Activated T-cell treated with anti-CD3 and anti-CD28 coated beads, Interleukin-2, amount 50 U/mL, for 4 hours (primary cell): ENCODE measurements around the gene TRIM46. TPM values are rescaled to one million over a fixed set of nuclear protein-coding genes. Genes with fewer than 3 reads are reported as not detected.

ENCODE experiments used
- ATAC-seq, 2 donors: fragments of 200-7000 bp; cut with Tn5 transposase; one replicate each; pipeline ENCODE4 v1.10.0; 2021
- DNase-seq: peaks from one replicate; pipeline ENCODE4 v3.0.0-alpha.2; 2020
- H3K27me3 Mint-ChIP-seq: one replicate; pipeline ENCODE4 v1.8.0; 2021; ENCODE audit warnings: low read depth, mixed read lengths
- H3K36me3 Mint-ChIP-seq: one replicate; pipeline ENCODE4 v1.8.0; 2022; ENCODE audit warnings: mixed read lengths; ENCODE audit not compliant: insufficient read depth
- H3K4me1 Mint-ChIP-seq: one replicate; pipeline ENCODE4 v1.8.0; 2021; ENCODE audit warnings: low read depth, mixed read lengths
- H3K4me3 Mint-ChIP-seq: one replicate; pipeline ENCODE4 v1.8.0; 2021; ENCODE audit warnings: mild to moderate bottlenecking, moderate library complexity, mixed read lengths
- H3K9me3 Mint-ChIP-seq: one replicate; pipeline ENCODE4 v1.8.0; 2021; ENCODE audit warnings: mixed read lengths
- total RNA-seq, 3 donors: library from RNA; stranded (reverse); gene quantifications; one replicate each; pipeline ENCODE4 v1.2.1, GENCODE V29; 2021

Gene TRIM46
- total RNA-seq, 3 donors from 2014 or later: 3.5 to 4.4 (median 3.5) TPM

- peaks cover 28% of the 10 kb centered on the region for H3K4me1 Mint-ChIP-seq
- peak overlapping the region; percentile 72 for H3K4me3 Mint-ChIP-seq
- no peak for DNase-seq
- ATAC-seq: no peak
- H3K27me3 Mint-ChIP-seq: no peaks in the 10 kb centered on the region
- no peaks in the 10 kb centered on the region for H3K9me3 Mint-ChIP-seq
- H3K36me3 Mint-ChIP-seq: no peaks in the 10 kb centered on the region
Measured at GRCh38 chr1:155195201-155196102, 21.8 kb downstream of the TRIM46 start.

GRCh38 chr1:155196103-155196892, 22.6 kb downstream of the TRIM46 start:
- no peak for DNase-seq
- H3K36me3 Mint-ChIP-seq: no peaks in the 10 kb centered on the region
- no peak for ATAC-seq
- H3K27me3 Mint-ChIP-seq: no peaks in the 10 kb centered on the region
- H3K9me3 Mint-ChIP-seq: no peaks in the 10 kb centered on the region
- H3K4me3 Mint-ChIP-seq: peak overlapping the region; percentile 72
- peaks cover 28% of the 10 kb centered on the region for H3K4me1 Mint-ChIP-seq

GRCh38 chr1:155196893-155197638, 23.4 kb downstream of the TRIM46 start:
- Mint-ChIP-seq H3K4me3 (no peak overlapping the region), H3K9me3 (no peaks in the 10 kb centered on the region), H3K4me1 (peaks cover 25% of the 10 kb centered on the region), H3K36me3 (no peaks in the 10 kb centered on the region), H3K27me3 (no peaks in the 10 kb centered on the region)
- ATAC-seq (no peak), DNase-seq (no peak)

GRCh38 chr1:155197901-155198546, 24.4 kb downstream of the TRIM46 start:
- DNase-seq (no peak), ATAC-seq (no peak)
- H3K27me3 Mint-ChIP-seq: no peaks in the 10 kb centered on the region
- peaks cover 18% of the 10 kb centered on the region for H3K4me1 Mint-ChIP-seq
- H3K9me3 Mint-ChIP-seq: no peaks in the 10 kb centered on the region
- no peak overlapping the region for H3K4me3 Mint-ChIP-seq
- no peaks in the 10 kb centered on the region for H3K36me3 Mint-ChIP-seq

- H3K4me3 Mint-ChIP-seq: no peak overlapping the region
- no peaks in the 10 kb centered on the region for H3K9me3 Mint-ChIP-seq
- no peaks in the 10 kb centered on the region for H3K27me3 Mint-ChIP-seq
- no peak for ATAC-seq
- DNase-seq: no peak
- H3K36me3 Mint-ChIP-seq: no peaks in the 10 kb centered on the region
- peaks cover 15% of the 10 kb centered on the region for H3K4me1 Mint-ChIP-seq
Measured at GRCh38 chr1:155198547-155198906, 24.9 kb downstream of the TRIM46 start.

- no peaks in the 10 kb centered on the region for H3K9me3 Mint-ChIP-seq
- H3K27me3 Mint-ChIP-seq: no peaks in the 10 kb centered on the region
- ATAC-seq (no peak), DNase-seq (no peak)
- H3K4me3 Mint-ChIP-seq: no peak overlapping the region
- H3K36me3 Mint-ChIP-seq: no peaks in the 10 kb centered on the region
- H3K4me1 Mint-ChIP-seq: peaks cover 4% of the 10 kb centered on the region
Measured at GRCh38 chr1:155199792-155200191, 26.1 kb downstream of the TRIM46 start.

- no peak for DNase-seq
Measured at GRCh38 chr1:155200920-155201319, 27.3 kb downstream of the TRIM46 start.

GRCh38 chr1:155202198-155202597, 28.5 kb downstream of the TRIM46 start:
- no peaks in the 10 kb centered on the region for H3K36me3 Mint-ChIP-seq
- H3K4me3 Mint-ChIP-seq: no peak overlapping the region
- no peaks in the 10 kb centered on the region for H3K27me3 Mint-ChIP-seq
- no peaks in the 10 kb centered on the region for H3K9me3 Mint-ChIP-seq
- peaks cover 5% of the 10 kb centered on the region for H3K4me1 Mint-ChIP-seq
- DNase-seq (no peak), ATAC-seq (no peak)

More at GRCh38 chr1:155200920-155201319, 27.3 kb downstream of the TRIM46 start:
- Mint-ChIP-seq H3K9me3 (no peaks in the 10 kb centered on the region), H3K4me1 (no peaks in the 10 kb centered on the region), H3K4me3 (no peak overlapping the region), H3K36me3 (no peaks in the 10 kb centered on the region), H3K27me3 (no peaks in the 10 kb centered on the region)
- no peak for ATAC-seq

- DNase-seq (no peak), ATAC-seq (no peak)
- no peaks in the 10 kb centered on the region for H3K36me3 Mint-ChIP-seq
- no peaks in the 10 kb centered on the region for H3K9me3 Mint-ChIP-seq
- H3K27me3 Mint-ChIP-seq: no peaks in the 10 kb centered on the region
- no peak overlapping the region for H3K4me3 Mint-ChIP-seq
- peaks cover 11% of the 10 kb centered on the region for H3K4me1 Mint-ChIP-seq
Measured at GRCh38 chr1:155202731-155203515, 29.3 kb downstream of the TRIM46 start.

GRCh38 chr1:155205035-155205434, 31.4 kb downstream of the TRIM46 start:
- peaks cover 20% of the 10 kb centered on the region for H3K4me1 Mint-ChIP-seq
- no peak for DNase-seq
- H3K36me3 Mint-ChIP-seq: no peaks in the 10 kb centered on the region

GRCh38 chr1:155205969-155206593, 32.4 kb downstream of the TRIM46 start:
- no peak for DNase-seq
- ATAC-seq: no peak
- no peak overlapping the region for H3K4me3 Mint-ChIP-seq
- H3K36me3 Mint-ChIP-seq: peaks cover 6% of the 10 kb centered on the region
- H3K9me3 Mint-ChIP-seq: no peaks in the 10 kb centered on the region
- H3K4me1 Mint-ChIP-seq: peaks cover 24% of the 10 kb centered on the region
- no peaks in the 10 kb centered on the region for H3K27me3 Mint-ChIP-seq

More at GRCh38 chr1:155205035-155205434, 31.4 kb downstream of the TRIM46 start:
- Mint-ChIP-seq H3K9me3 (no peaks in the 10 kb centered on the region), H3K27me3 (no peaks in the 10 kb centered on the region), H3K4me3 (no peak overlapping the region)
- no peak for ATAC-seq

GRCh38 chr1:155206891-155207805, 33.5 kb downstream of the TRIM46 start:
- H3K27me3 Mint-ChIP-seq: no peaks in the 10 kb centered on the region
- no peaks in the 10 kb centered on the region for H3K9me3 Mint-ChIP-seq
- H3K4me1 Mint-ChIP-seq: peaks cover 24% of the 10 kb centered on the region
- H3K36me3 Mint-ChIP-seq: peaks cover 8% of the 10 kb centered on the region
- ATAC-seq (peak; percentile 48 to 54), DNase-seq (peak; percentile 93)
- peak overlapping the region; percentile 55 for H3K4me3 Mint-ChIP-seq
